Transverse colon (tissue), 3 donors: Measurements from ENCODE around the gene HTT-AS.

Source experiments
- EP300 ChIP-seq: sonication (generic); formaldehyde crosslinking; IDR thresholded peaks from one replicate; pipeline ENCODE4 v1.6.1; 2017; ENCODE audit warnings: antibody characterized with exemption, low read depth
- POLR2A ChIP-seq: fragments of 450-650 bp; IDR thresholded peaks from one replicate; pipeline ENCODE4 v1.6.1; 2016; ENCODE audit warnings: antibody characterized with exemption, mild to moderate bottlenecking, moderate library complexity
- TF ChIP-seq, protein P1 (sequence below), 5 experiments: fragments of 200-600 bp in 3 of 5; fragments of 450-650 bp in 2 of 5; sonication (generic) in 3 of 5; IDR thresholded peaks; 1 replicate in 2 of 5; 2 replicates in 3 of 5; pipeline ENCODE4 v1.5.1; 2016 to 2017; ENCODE audit warnings: antibody characterized with exemption in 5 of 5, inconsistent platforms in 3 of 5, mild to moderate bottlenecking in 2 of 5, moderate library complexity in 1 of 5

DNA sequence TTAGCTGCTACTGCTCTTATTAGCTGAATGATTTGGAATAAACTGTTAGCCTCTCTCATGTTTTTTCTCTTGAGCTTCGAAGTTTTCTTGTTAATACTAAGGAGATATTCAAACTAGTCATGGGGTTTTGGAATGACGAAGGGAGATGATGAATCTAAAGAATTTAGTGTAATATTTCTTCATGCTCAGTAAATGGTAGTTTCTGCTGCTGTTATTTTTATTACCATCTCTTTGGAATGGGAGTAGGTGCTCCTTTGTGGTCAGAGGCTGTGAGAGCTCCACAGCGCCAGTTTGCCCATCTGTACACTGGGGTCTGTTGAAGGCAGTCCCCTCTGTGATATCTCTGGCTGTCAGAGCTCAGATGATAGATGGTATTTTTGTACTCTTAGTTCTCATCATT lies 33.9 kb upstream of the HTT-AS start:
- TF ChIP-seq EP300: no peak
- no peak for TF ChIP-seq POLR2A
- TF ChIP-seq, protein P1, sequence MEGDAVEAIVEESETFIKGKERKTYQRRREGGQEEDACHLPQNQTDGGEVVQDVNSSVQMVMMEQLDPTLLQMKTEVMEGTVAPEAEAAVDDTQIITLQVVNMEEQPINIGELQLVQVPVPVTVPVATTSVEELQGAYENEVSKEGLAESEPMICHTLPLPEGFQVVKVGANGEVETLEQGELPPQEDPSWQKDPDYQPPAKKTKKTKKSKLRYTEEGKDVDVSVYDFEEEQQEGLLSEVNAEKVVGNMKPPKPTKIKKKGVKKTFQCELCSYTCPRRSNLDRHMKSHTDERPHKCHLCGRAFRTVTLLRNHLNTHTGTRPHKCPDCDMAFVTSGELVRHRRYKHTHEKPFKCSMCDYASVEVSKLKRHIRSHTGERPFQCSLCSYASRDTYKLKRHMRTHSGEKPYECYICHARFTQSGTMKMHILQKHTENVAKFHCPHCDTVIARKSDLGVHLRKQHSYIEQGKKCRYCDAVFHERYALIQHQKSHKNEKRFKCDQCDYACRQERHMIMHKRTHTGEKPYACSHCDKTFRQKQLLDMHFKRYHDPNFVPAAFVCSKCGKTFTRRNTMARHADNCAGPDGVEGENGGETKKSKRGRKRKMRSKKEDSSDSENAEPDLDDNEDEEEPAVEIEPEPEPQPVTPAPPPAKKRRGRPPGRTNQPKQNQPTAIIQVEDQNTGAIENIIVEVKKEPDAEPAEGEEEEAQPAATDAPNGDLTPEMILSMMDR (IDR thresholded peaks at IDR 0.05): no peak
